GM21390 (cell line): ENCODE data around the gene SLC12A7.
"Not testable (repeated sequence)": the region's sequence is repeated elsewhere in the genome, so short reads cannot be mapped to it uniquely, and the experiment has no call there.

ENCODE experiments used
- ATAC-seq: cut with Tn5 transposase; IDR thresholded peaks from one replicate; pipeline ENCODE4 v1.9.1; 2021; ENCODE audit not compliant: unreplicated experiment

The SLC12A7 gene

GRCh38 chr5:1011741-1012312, 100.0 kb downstream of the SLC12A7 start:
- ATAC-seq = no peak

GRCh38 chr5:1011226-1011631, 100.6 kb downstream of the SLC12A7 start:
- ATAC-seq = no peak

GRCh38 chr5:1010641-1011046, 101.2 kb downstream of the SLC12A7 start:
- no peak for ATAC-seq

- ATAC-seq = no peak
These were observed 101.7 kb downstream of the SLC12A7 start for GRCh38 chr5:1010181-1010510.

GRCh38 chr5:1009359-1010180, 102.3 kb downstream of the SLC12A7 start:
- ATAC-seq = no peak

GRCh38 chr5:1008451-1009358, 103.2 kb downstream of the SLC12A7 start, which contains the start of gene NKD2:
Gene NKD2 (plus strand): TSS chr5:1008802. CDS start chr5:1009058, 256 bp downstream.
- no peak for ATAC-seq

- no peak for ATAC-seq
These were observed 104.0 kb downstream of the SLC12A7 start for GRCh38 chr5:1007681-1008450.

- no peak for ATAC-seq
These were observed 104.6 kb downstream of the SLC12A7 start for GRCh38 chr5:1007221-1007680.

GRCh38 chr5:1006656-1007071, 105.2 kb downstream of the SLC12A7 start:
- ATAC-seq = no peak

- ATAC-seq = no peak
These were observed 105.8 kb downstream of the SLC12A7 start for GRCh38 chr5:1005904-1006655.

- no peak for ATAC-seq
These were observed 106.5 kb downstream of the SLC12A7 start for GRCh38 chr5:1005249-1005851.

- no peak for ATAC-seq
These were observed 107.2 kb downstream of the SLC12A7 start for GRCh38 chr5:1004461-1005248.

GRCh38 chr5:1003296-1003937, 108.4 kb downstream of the SLC12A7 start:
- ATAC-seq = no peak

GRCh38 chr5:1002836-1003235, 109.0 kb downstream of the SLC12A7 start:
- no peak for ATAC-seq

GRCh38 chr5:1002271-1002546, 109.7 kb downstream of the SLC12A7 start:
- no peak for ATAC-seq

- ATAC-seq = no peak
These were observed 110.2 kb downstream of the SLC12A7 start for GRCh38 chr5:1001406-1002270.

- ATAC-seq = not testable (repeated sequence)
These were observed 111.0 kb downstream of the SLC12A7 start for GRCh38 chr5:1000831-1001230.
